Adrenal gland (tissue), 12 donors: ENCODE results near the gene INPP5A. TPM values are rescaled to one million over a fixed set of nuclear protein-coding genes. Genes with fewer than 3 reads are reported as not detected.
"Not testable (repeated sequence)": the region's sequence is repeated elsewhere in the genome, so short reads cannot be mapped to it uniquely, and the experiment has no call there.

Source experiments
- DNase-seq, 7 donors: peaks; one replicate each; pipeline ENCODE4 v3.0.0-alpha.2; 2019 to 2020
- H3K27ac ChIP-seq, 5 donors: fragments of 200-600 bp; sonication (generic) in 4 of 5; 1 replicate in 3 of 5; 2 replicates in 2 of 5; pipeline versions ENCODE4 v1.5.1 to v1.8.0; 2016 to 2020; ENCODE audit warnings: mild to moderate bottlenecking in 1 of 5
- H3K27me3 ChIP-seq: fragments of 200-600 bp; 2 replicates; pipeline ENCODE4 v1.8.0; 2021
- H3K36me3 ChIP-seq, 2 donors: fragments of 200-600 bp; replicated peaks in 1 of 2; 1 replicate in 1 of 2; 2 replicates in 1 of 2; pipeline versions ENCODE4 v1.5.1 to v1.8.0; 2018 to 2022
- H3K4me1 ChIP-seq, 2 donors: fragments of 200-600 bp; replicated peaks in 1 of 2; 1 replicate in 1 of 2; 2 replicates in 1 of 2; pipeline versions ENCODE4 v1.5.1 to v1.8.0; 2018 to 2021
- H3K4me3 ChIP-seq, 4 donors: fragments of 200-600 bp; sonication (generic) in 3 of 4; one replicate each; pipeline ENCODE4 v1.5.1; 2016 to 2018
- H3K9me3 ChIP-seq, 3 donors: fragments of 200-600 bp; sonication (generic) in 1 of 3; replicated peaks in 1 of 3; 1 replicate in 2 of 3; 2 replicates in 1 of 3; pipeline versions ENCODE4 v1.5.1 to v1.8.0; 2016 to 2021
- CTCF ChIP-seq, 6 experiments: fragments of 450-650 bp in 4 of 6; fragments of 200-600 bp in 2 of 6; sonication (generic) in 1 of 6; IDR thresholded peaks; 1 replicate in 5 of 6; 2 replicates in 1 of 6; pipeline versions ENCODE4 v1.5.1 to v1.8.0; 2016 to 2021; ENCODE audit warnings: antibody characterized with exemption in 6 of 6, mild to moderate bottlenecking in 2 of 6, moderate library complexity in 1 of 6
- POLR2A ChIP-seq, 2 donors: fragments of 450-650 bp; IDR thresholded peaks; one replicate each; pipeline ENCODE4 v1.6.1; 2017; ENCODE audit warnings: antibody characterized with exemption in 2 of 2, mild to moderate bottlenecking in 2 of 2, moderate library complexity in 1 of 2
- WGBS, 4 donors: extraction: QIAGEN DNeasy Blood & Tissue Kit in 2 of 4; methylation state at CpG; one replicate each; pipeline versions ENCODE4 v1.1.5 to v1.1.7; 2013 to 2017; 5-methylcytosine and 5-hydroxymethylcytosine counted together
- intact Hi-C, 2 donors: fragments of 100-400 bp; cut with DNase I; formaldehyde crosslinking; loops; one replicate each; pipeline versions ENCODE4 v1.14.1 to v1.15.0; 2022 to 2023
- polyA plus RNA-seq, 3 donors: library from polyadenylated mRNA; stranded (reverse); fragments of 200-250 nt in 2 of 3; fragments of 350-450 nt in 1 of 3; fragmentation: Illumina TruSeq in 1 of 3; extraction: RNeasy Lipid Tissue Mini Kit (QIAGEN cat#74804) in 1 of 3; gene quantifications; one replicate each; pipeline ENCODE4 v1.2.3, GENCODE V29; 2013 to 2014
- total RNA-seq, 9 donors: library from RNA; depleted of rRNA in 4 of 9; stranded (reverse); fragments of >200 nt in 4 of 9; fragments of 120-200 nt in 1 of 9; fragmentation: NEBNext Ultra II Directional in 1 of 9; extraction: Animal tissue kit (Norgen Biotek cat#: 25700) in 1 of 9; gene quantifications; one replicate each; pipeline versions ENCODE4 v1.1.0 to v1.2.4, GENCODE V29; 2013 to 2023
- donor health status: healthy with polysubstance abuse.
- donor health status: Bipolar disorder and iron deficiency.
- donor health status: DM: yes; HTN: yes; CAD: no.
- donor health status: DM: no; HTN: no; CAD: no.
- donor health status: DM: no; HTN: no; CAD: no.
- donor health status: DM: yes; HTN: yes; CAD: no.

Gene INPP5A
- total and polyA plus RNA-seq, 12 donors = 13.5 to 62.9 (median 37.5) TPM

DNA sequence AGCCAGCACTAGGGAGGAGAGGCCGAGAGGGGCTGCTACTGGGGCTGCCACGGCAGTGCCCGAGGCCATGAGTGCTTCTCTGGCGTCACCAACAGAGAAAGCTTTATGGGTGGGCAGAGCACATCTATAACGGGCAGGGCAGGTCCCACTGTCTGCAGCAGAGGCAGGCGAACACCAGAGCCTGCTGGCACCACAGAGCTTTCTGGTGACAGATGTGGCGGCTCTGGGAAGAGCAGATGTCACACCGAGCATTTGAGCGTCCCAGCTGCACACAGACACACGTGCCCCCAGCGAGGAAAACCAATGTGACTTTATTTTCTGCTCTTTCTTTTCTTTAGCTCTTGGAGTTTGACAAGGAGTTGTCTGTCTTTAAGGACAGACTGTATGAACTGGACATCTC, 227.8 kb downstream of the INPP5A start:
- TF ChIP-seq POLR2A (IDR thresholded peaks at IDR 0.05) = no peak
- no peak for TF ChIP-seq CTCF (IDR thresholded peaks at IDR 0.05)
- H3K4me1 ChIP-seq = no peaks in the 10 kb centered on the region
- H3K9me3 ChIP-seq = no peaks in the 10 kb centered on the region
- no peaks in the 10 kb centered on the region for H3K36me3 ChIP-seq
- no peak overlapping the region for H3K4me3 ChIP-seq
- no peaks in the 10 kb centered on the region for H3K27me3 ChIP-seq
- H3K27ac ChIP-seq = no peak overlapping the region
- no peak for DNase-seq
- intact Hi-C loops = no loop called here
- 82 to 92% (median 88%) methylated on average over 5 to 11 of the region's 11 CpGs for WGBS, 4 donors

DNA sequence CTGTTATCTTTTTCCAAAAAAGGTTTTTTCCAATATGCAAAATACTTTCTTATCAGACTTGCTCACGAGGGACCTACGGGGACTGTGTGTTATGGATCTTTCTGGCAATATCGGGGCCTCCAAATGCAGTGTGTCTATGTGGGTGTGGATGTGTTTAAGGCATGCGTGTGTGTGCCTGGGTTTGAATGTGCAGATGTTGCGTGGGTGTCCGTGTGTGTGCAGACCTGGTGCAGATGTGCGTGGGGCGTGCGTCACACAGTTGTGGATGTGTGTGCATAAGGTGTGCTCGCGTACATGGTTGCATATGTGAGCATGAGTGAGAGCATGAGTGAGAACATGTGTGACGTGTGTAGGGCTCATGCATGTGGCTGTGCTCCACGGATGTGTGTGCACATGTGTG, 228.7 kb downstream of the INPP5A start:
- DNase-seq = no peak
- 92 to 95% (median 94%) methylated on average over 13 of the region's 13 CpGs for WGBS, 4 donors

DNA sequence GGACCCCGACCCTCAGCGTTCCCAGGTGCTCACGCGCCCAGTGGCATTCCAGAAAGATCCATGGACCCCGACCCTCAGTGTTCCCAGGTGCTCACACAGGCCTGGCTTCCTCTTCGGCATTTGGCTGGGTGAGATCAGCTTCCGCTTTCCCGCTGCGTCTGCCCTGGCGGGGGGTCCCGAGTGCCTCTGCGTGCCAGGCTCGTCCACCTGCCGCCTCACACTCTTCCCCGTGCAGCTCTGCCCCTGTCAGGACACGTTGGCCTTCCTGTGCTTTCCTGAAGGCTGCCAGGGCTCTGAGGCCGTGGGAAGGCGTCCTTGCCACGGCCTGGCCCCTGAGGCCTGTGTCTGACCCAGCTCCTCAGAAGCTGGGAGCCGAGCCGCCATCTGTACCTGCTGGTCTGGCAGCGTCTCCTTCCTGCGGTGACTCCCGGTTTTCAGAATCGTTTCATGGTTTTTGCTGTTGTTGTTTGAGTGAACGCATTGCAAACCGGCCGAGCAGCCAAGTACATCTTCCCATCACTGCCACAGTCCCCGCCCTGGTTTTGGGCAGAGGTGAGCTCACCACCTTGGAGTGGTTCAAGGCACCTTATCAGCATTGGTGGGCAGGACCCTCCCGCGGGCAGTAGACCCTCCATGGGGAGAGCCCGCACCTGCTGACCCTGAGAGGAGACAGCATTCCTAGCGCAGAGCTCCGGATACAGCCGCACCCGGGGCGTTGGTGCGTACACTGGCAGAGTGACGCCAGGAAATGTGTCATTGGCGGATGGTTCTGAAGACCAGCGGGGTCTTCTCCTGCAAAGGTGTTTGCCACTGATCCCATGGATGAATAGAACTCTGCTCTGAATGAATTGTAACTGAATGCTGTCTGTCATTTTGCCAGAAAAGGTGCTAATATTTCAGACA, 231.0 kb downstream of the INPP5A start:
- 97 to 98% (median 97%) methylated on average over 37 to 41 of the region's 41 CpGs for WGBS, 4 donors
- Histone ChIP-seq H3K9me3 (no peaks in the 10 kb centered on the region), H3K4me3 (no peak overlapping the region), H3K36me3 (no peaks in the 10 kb centered on the region), H3K27ac (no peak overlapping the region), H3K27me3 (no peaks in the 10 kb centered on the region), H3K4me1 (no peaks in the 10 kb centered on the region)
- TF ChIP-seq POLR2A (IDR thresholded peaks at IDR 0.05) = no peak
- TF ChIP-seq CTCF (IDR thresholded peaks at IDR 0.05) = no peak
- no peak for DNase-seq
- intact Hi-C loops = no loop called here

More for the DNA sequence above, 228.7 kb downstream of the INPP5A start:
- no peaks in the 10 kb centered on the region for H3K27me3 ChIP-seq
- H3K4me3 ChIP-seq = no peak overlapping the region
- H3K9me3 ChIP-seq = no peaks in the 10 kb centered on the region
- no peak overlapping the region for H3K27ac ChIP-seq
- TF ChIP-seq POLR2A (IDR thresholded peaks at IDR 0.05) (no peak), CTCF (IDR thresholded peaks at IDR 0.05) (no peak)
- intact Hi-C loops = no loop called here
- no peaks in the 10 kb centered on the region for H3K36me3 ChIP-seq
- no peaks in the 10 kb centered on the region for H3K4me1 ChIP-seq

- H3K4me1 ChIP-seq = no peaks in the 10 kb centered on the region
- no peak for DNase-seq
- H3K4me3 ChIP-seq = no peak overlapping the region
- no peaks in the 10 kb centered on the region for H3K27me3 ChIP-seq
- H3K27ac ChIP-seq = no peak overlapping the region
- TF ChIP-seq CTCF (IDR thresholded peaks at IDR 0.05) (no peak), POLR2A (IDR thresholded peaks at IDR 0.05) (no peak)
- no peaks in the 10 kb centered on the region for H3K9me3 ChIP-seq
- H3K36me3 ChIP-seq = no peaks in the 10 kb centered on the region
- 94 to 98% (median 98%) methylated on average over 31 to 45 of the region's 45 CpGs for WGBS, 4 donors
- intact Hi-C loops = no loop called here
These were observed 232.8 kb downstream of the INPP5A start for GRCh38 chr10:132770061-132771021.

DNA sequence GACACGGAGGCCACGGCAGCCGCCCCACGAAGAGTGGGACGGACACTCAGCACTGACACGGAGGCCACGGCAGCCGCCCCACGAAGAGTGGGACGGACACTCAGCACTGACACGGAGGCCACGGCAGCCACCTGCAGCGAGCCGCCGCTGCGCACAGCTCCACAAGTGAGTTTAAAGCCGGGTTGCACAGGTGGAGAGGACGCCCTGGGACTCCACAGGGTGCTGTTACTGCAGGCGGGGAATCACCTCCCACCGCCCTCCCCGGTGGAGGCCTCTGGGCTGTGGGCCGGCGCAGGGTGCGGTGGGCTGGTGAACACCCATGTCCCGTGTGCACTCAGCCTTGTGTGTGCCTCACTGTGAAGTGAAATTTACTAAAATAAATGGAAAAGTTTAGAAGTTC, 235.2 kb downstream of the INPP5A start:
- H3K9me3 ChIP-seq, H3K36me3 ChIP-seq, H3K4me1 ChIP-seq, H3K4me3 ChIP-seq, H3K27me3 ChIP-seq, H3K27ac ChIP-seq, DNase-seq, intact Hi-C loops: not testable (repeated sequence)
- 90 to 96% (median 95%) methylated on average over 2 to 18 of the region's 25 CpGs for WGBS, 4 donors
